H9 (cell line): ENCODE measurements around the gene BET1L. TPM values are rescaled to one million over a fixed set of nuclear protein-coding genes. Genes with fewer than 3 reads are reported as not detected.
"Not testable (repeated sequence)": the region's sequence is repeated elsewhere in the genome, so short reads cannot be mapped to it uniquely, and the experiment has no call there.

Source experiments
- DNase-seq: peaks from one replicate; pipeline ENCODE4 v3.0.0-alpha.2; 2017
- H2AFZ ChIP-seq: one replicate; pipeline ENCODE4 v1.6.1; 2013; ENCODE audit warnings: mild to moderate bottlenecking, low read length, control low read depth, moderate library complexity
- H2AK5ac ChIP-seq: 2 replicates; pipeline ENCODE4 v1.6.1; 2013; ENCODE audit warnings: low read length, control low read depth, mixed read lengths; ENCODE audit not compliant: insufficient read length
- H2BK120ac ChIP-seq: one replicate; pipeline ENCODE4 v1.6.1; 2013; ENCODE audit warnings: low read depth, mild to moderate bottlenecking, low read length, control low read depth, inconsistent platforms; ENCODE audit not compliant: poor library complexity, severe bottlenecking
- H2BK12ac ChIP-seq: 2 replicates; pipeline ENCODE4 v1.6.1; 2013; ENCODE audit warnings: low read length, control low read depth, mixed read lengths, low read depth; ENCODE audit not compliant: insufficient read length
- H2BK15ac ChIP-seq: 2 replicates; pipeline ENCODE4 v1.6.1; 2013; ENCODE audit warnings: low read depth, low read length, control low read depth
- H2BK20ac ChIP-seq: one replicate; pipeline ENCODE4 v1.6.1; 2013; ENCODE audit warnings: low read depth, mild to moderate bottlenecking, low read length, control low read depth, inconsistent platforms; ENCODE audit not compliant: poor library complexity, severe bottlenecking
- H2BK5ac ChIP-seq: 2 replicates; pipeline ENCODE4 v1.6.1; 2013; ENCODE audit warnings: low read length, control low read depth, mixed read lengths; ENCODE audit not compliant: insufficient read length
- H3K14ac ChIP-seq: 2 replicates; pipeline ENCODE4 v1.6.1; 2013; ENCODE audit warnings: low read length, control low read depth; ENCODE audit not compliant: insufficient read depth
- H3K18ac ChIP-seq: 2 replicates; pipeline ENCODE4 v1.6.1; 2013; ENCODE audit warnings: low read depth, mild to moderate bottlenecking, mixed read lengths, low read length, control low read depth; ENCODE audit not compliant: insufficient read length
- H3K23ac ChIP-seq: 2 replicates; pipeline ENCODE4 v1.6.1; 2013; ENCODE audit warnings: low read length, control low read depth, mixed read lengths, low read depth; ENCODE audit not compliant: insufficient read length
- H3K23me2 ChIP-seq: 2 replicates; pipeline ENCODE4 v1.6.1; 2013; ENCODE audit warnings: low read depth, mild to moderate bottlenecking, mixed read lengths, low read length, control low read depth; ENCODE audit not compliant: insufficient read length, poor library complexity, severe bottlenecking
- H3K27ac ChIP-seq: 2 replicates; pipeline ENCODE4 v1.5.1; 2013; ENCODE audit warnings: low read length, control low read depth, mixed read lengths, low read depth; ENCODE audit not compliant: insufficient read length
- H3K27me3 ChIP-seq: 2 replicates; pipeline ENCODE4 v1.6.1; 2013; ENCODE audit warnings: low read length, control low read depth, inconsistent platforms; ENCODE audit not compliant: insufficient read depth
- H3K4ac ChIP-seq: 2 replicates; pipeline ENCODE4 v1.6.1; 2013; ENCODE audit warnings: low read depth, mild to moderate bottlenecking, control low read depth, inconsistent platforms, low read length, moderate library complexity
- H3K4me1 ChIP-seq: 2 replicates; pipeline ENCODE4 v1.6.1; 2013; ENCODE audit warnings: low read length, control low read depth, inconsistent platforms; ENCODE audit not compliant: insufficient read depth
- H3K4me2 ChIP-seq: 2 replicates; pipeline ENCODE4 v1.6.1; 2013; ENCODE audit warnings: low read length, control low read depth, mixed read lengths; ENCODE audit not compliant: insufficient read length, insufficient read depth
- H3K56ac ChIP-seq: 2 replicates; pipeline ENCODE4 v1.6.1; 2013; ENCODE audit warnings: low read depth, mild to moderate bottlenecking, mixed read lengths, low read length, control low read depth; ENCODE audit not compliant: insufficient read length
- H3K79me1 ChIP-seq: 2 replicates; pipeline ENCODE4 v1.6.1; 2013; ENCODE audit warnings: low read depth, mild to moderate bottlenecking, moderate library complexity, low read length, control low read depth, inconsistent platforms; ENCODE audit not compliant: insufficient read depth, poor library complexity, severe bottlenecking
- H3K79me2 ChIP-seq: 2 replicates; pipeline ENCODE4 v1.6.1; 2013; ENCODE audit warnings: low read length, control low read depth, inconsistent platforms; ENCODE audit not compliant: insufficient read depth
- H3K9ac ChIP-seq: 2 replicates; pipeline ENCODE4 v1.6.1; 2013; ENCODE audit warnings: low read length, control low read depth, mixed read lengths; ENCODE audit not compliant: insufficient read length; ENCODE audit errors: extremely low read depth
- H3K9me3 ChIP-seq: one replicate; pipeline ENCODE4 v1.6.1; 2013; ENCODE audit warnings: low read depth, low read length, inconsistent platforms; ENCODE audit not compliant: control insufficient read depth
- H3T11ph ChIP-seq: one replicate; pipeline ENCODE4 v1.6.1; 2013; ENCODE audit warnings: mild to moderate bottlenecking, low read length, control low read depth, inconsistent platforms
- H4K20me1 ChIP-seq: one replicate; pipeline ENCODE4 v1.6.1; 2013; ENCODE audit not compliant: control insufficient read depth, insufficient read length, insufficient read depth
- H4K5ac ChIP-seq: 2 replicates; pipeline ENCODE4 v1.6.1; 2013; ENCODE audit warnings: low read depth, mild to moderate bottlenecking, mixed read lengths, low read length, control low read depth; ENCODE audit not compliant: insufficient read length
- H4K8ac ChIP-seq: replicated peaks from 2 replicates; pipeline ENCODE4 v1.6.1; 2013; ENCODE audit warnings: low read length, control low read depth, mixed read lengths, low read depth; ENCODE audit not compliant: insufficient read length
- H4K91ac ChIP-seq: 2 replicates; pipeline ENCODE4 v1.6.1; 2013; ENCODE audit warnings: low read depth, mild to moderate bottlenecking, moderate library complexity, mixed read lengths, low read length, control low read depth; ENCODE audit not compliant: insufficient read length
- H3K27ac Mint-ChIP-seq, 3 experiments: 2 replicates in 2 of 3; 3 replicates in 1 of 3; pipeline ENCODE4 v1.8.0; 2020 to 2021; ENCODE audit warnings: mixed read lengths in 3 of 3, mild to moderate bottlenecking in 1 of 3, moderate library complexity in 1 of 3
- H3K27me3 Mint-ChIP-seq: 2 replicates; pipeline ENCODE4 v1.8.0; 2021; ENCODE audit warnings: low read depth, mild to moderate bottlenecking, moderate library complexity, mixed read lengths
- H3K36me3 Mint-ChIP-seq, 3 experiments: 2 replicates in 2 of 3; 3 replicates in 1 of 3; pipeline ENCODE4 v1.8.0; 2020 to 2021; ENCODE audit warnings: low read depth in 3 of 3, mixed read lengths in 3 of 3; ENCODE audit not compliant: insufficient read depth in 1 of 3
- H3K4me1 Mint-ChIP-seq, 2 experiments: 2 replicates each; pipeline ENCODE4 v1.8.0; 2020; ENCODE audit warnings: mixed read lengths in 2 of 2
- H3K4me3 Mint-ChIP-seq, 2 experiments: 2 replicates in 1 of 2; 3 replicates in 1 of 2; pipeline ENCODE4 v1.8.0; 2020 to 2021; ENCODE audit warnings: mild to moderate bottlenecking in 2 of 2, mixed read lengths in 2 of 2, moderate library complexity in 1 of 2
- H3K9me3 Mint-ChIP-seq, 2 experiments: 2 replicates in 1 of 2; 3 replicates in 1 of 2; pipeline ENCODE4 v1.8.0; 2020; ENCODE audit warnings: mild to moderate bottlenecking in 2 of 2, mixed read lengths in 2 of 2, moderate library complexity in 1 of 2
- CTCF ChIP-seq: fragments of 200-600 bp; sonication (generic); conservative IDR thresholded peaks from 3 replicates; pipeline ENCODE4 v1.8.0; 2021; ENCODE audit warnings: antibody characterized with exemption, mild to moderate bottlenecking
- WGBS: extraction: QIAGEN DNeasy Blood & Tissue Kit; methylation state at CpG from one replicate; pipeline ENCODE4 v1.1.7; 2013; ENCODE audit warnings: missing lambda C conversion rate, low lambda C conversion rate, mixed read lengths; ENCODE audit not compliant: insufficient read length; ENCODE audit errors: extremely low coverage; 5-methylcytosine and 5-hydroxymethylcytosine counted together
- total RNA-seq: library from RNA; stranded (reverse); gene quantifications from 2 replicates; pipeline ENCODE4 v1.2.1, GENCODE V29; 2021

BET1L gene
- total RNA-seq, 1 experiment from 2014 or later: 49.4 TPM

GRCh38 chr11:240315-240714 lies 33.1 kb upstream of the BET1L start:
- H4K5ac ChIP-seq: no peak overlapping the region
- H2AK5ac ChIP-seq: no peak overlapping the region
- Mint-ChIP-seq H3K36me3 (peaks cover 25 to 55% (median 37%) of the 10 kb centered on the region in 3 experiments; a peak in 6 of 7 replicates), H3K4me3 (no peak overlapping the region), H3K27me3 (no peaks in the 10 kb centered on the region; the same call in 1 of the 2 replicates), H3K27ac (no peak overlapping the region), H3K9me3 (no peaks in the 10 kb centered on the region; a peak in 1 of 5 replicates), H3K4me1 (peaks cover 9 to 14% of the 10 kb centered on the region in 2 experiments)
- no peak overlapping the region for H2BK5ac ChIP-seq
- peaks cover 6% of the 10 kb centered on the region; the same call in 1 of the 2 replicates for H3K79me2 ChIP-seq
- peaks cover 6% of the 10 kb centered on the region for H3K23me2 ChIP-seq
- peaks cover 11% of the 10 kb centered on the region for H3K79me1 ChIP-seq
- no peak overlapping the region for H3K56ac ChIP-seq
- no peak overlapping the region for H3K4me2 ChIP-seq
- no peak overlapping the region for H3K4ac ChIP-seq
- H2AFZ ChIP-seq: no peak overlapping the region
- H2BK15ac ChIP-seq: no peak overlapping the region
- WGBS: no CpG with 5 or more reads among the region's 1 CpG
- H3T11ph ChIP-seq: no peak overlapping the region
- DNase-seq: no peak
- no peak overlapping the region for H2BK120ac ChIP-seq
- no peak overlapping the region for H3K14ac ChIP-seq
- no peak overlapping the region for H3K18ac ChIP-seq
- no peak overlapping the region for H3K9ac ChIP-seq
- H3K4me1 ChIP-seq: no peaks in the 10 kb centered on the region; the same call in 1 of the 2 replicates
- no peaks in the 10 kb centered on the region for H3K9me3 ChIP-seq
- H2BK12ac ChIP-seq: no peak overlapping the region
- no peaks in the 10 kb centered on the region for H4K20me1 ChIP-seq
- no peak overlapping the region for H3K23ac ChIP-seq
- H3K27me3 ChIP-seq: no peaks in the 10 kb centered on the region
- no peak overlapping the region for H3K27ac ChIP-seq
- TF ChIP-seq CTCF: no peak
- no peak overlapping the region for H2BK20ac ChIP-seq
- no peak overlapping the region for H4K8ac ChIP-seq
- no peak overlapping the region for H4K91ac ChIP-seq

- not testable (repeated sequence) for H2BK12ac ChIP-seq, H4K91ac ChIP-seq, H3K4me2 ChIP-seq, H3K4ac ChIP-seq, H3K27ac Mint-ChIP-seq, H3K79me2 ChIP-seq, H2AK5ac ChIP-seq, H3K9ac ChIP-seq, H2BK120ac ChIP-seq, H3K14ac ChIP-seq, H3K79me1 ChIP-seq, H2BK20ac ChIP-seq, H2AFZ ChIP-seq, H3K27me3 ChIP-seq, H4K5ac ChIP-seq, H3K23ac ChIP-seq, H3K18ac ChIP-seq, H3T11ph ChIP-seq, H3K23me2 ChIP-seq, H4K8ac ChIP-seq, H3K4me1 ChIP-seq, H3K9me3 Mint-ChIP-seq, H3K27ac ChIP-seq, H2BK5ac ChIP-seq, H3K27me3 Mint-ChIP-seq, DNase-seq, H3K9me3 ChIP-seq, H3K56ac ChIP-seq, H4K20me1 ChIP-seq, H2BK15ac ChIP-seq
- H3K4me3 Mint-ChIP-seq: peak overlapping the region; percentile 95 to 96; a peak in 3 of 5 replicates
- H3K4me1 Mint-ChIP-seq: peaks cover 9 to 18% of the 10 kb centered on the region in 2 experiments
- WGBS: no CpG with 5 or more reads among the region's 7 CpGs
- H3K36me3 Mint-ChIP-seq: peaks cover 18 to 38% (median 24%) of the 10 kb centered on the region in 3 experiments; a peak in 6 of 7 replicates
These were observed 31.1 kb upstream of the BET1L start for GRCh38 chr11:238346-238745.
